HG03095 (cell line): ENCODE data around the gene HDAC9.

ENCODE experiments used
- ATAC-seq: cut with Tn5 transposase; IDR thresholded peaks from one replicate; pipeline ENCODE4 v1.9.1; 2021; ENCODE audit warnings: moderate library complexity; ENCODE audit not compliant: unreplicated experiment

Gene HDAC9

GRCh38 chr7:18653381-18654155 lies 158.0 kb downstream of the HDAC9 start:
- ATAC-seq, result no peak

GRCh38 chr7:18654709-18655108 lies 159.2 kb downstream of the HDAC9 start:
- ATAC-seq, result no peak

GRCh38 chr7:18655506-18655905 lies 160.0 kb downstream of the HDAC9 start:
- ATAC-seq, result no peak

DNA sequence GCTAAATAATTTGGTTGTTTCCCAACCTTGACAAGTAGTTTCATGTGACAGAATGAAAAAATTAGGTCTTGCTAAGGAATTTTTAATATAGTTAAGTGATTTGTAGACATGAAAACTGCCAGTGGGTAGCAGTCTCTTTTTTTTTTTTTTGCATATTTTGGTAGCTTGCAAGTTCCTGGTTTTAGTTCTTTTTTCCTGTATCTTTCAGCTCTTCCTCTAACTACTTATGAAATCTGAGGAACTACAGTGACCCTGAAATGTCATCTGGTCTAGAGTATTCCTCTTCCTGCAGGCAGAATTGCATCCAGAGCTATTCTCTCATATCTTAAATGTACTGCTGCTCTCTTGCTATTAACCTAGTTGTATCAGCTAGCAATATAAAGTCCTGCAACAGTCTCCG lies 160.4 kb downstream of the HDAC9 start:
- ATAC-seq, result no peak

- ATAC-seq, result no peak
These were observed 160.8 kb downstream of the HDAC9 start for GRCh38 chr7:18656362-18656761.

GRCh38 chr7:18659746-18660145 lies 164.2 kb downstream of the HDAC9 start:
- ATAC-seq, result no peak

- no peak for ATAC-seq
These were observed 167.8 kb downstream of the HDAC9 start for GRCh38 chr7:18663321-18663720.

GRCh38 chr7:18666107-18666728 lies 170.7 kb downstream of the HDAC9 start:
- ATAC-seq, result peak; percentile 99

DNA sequence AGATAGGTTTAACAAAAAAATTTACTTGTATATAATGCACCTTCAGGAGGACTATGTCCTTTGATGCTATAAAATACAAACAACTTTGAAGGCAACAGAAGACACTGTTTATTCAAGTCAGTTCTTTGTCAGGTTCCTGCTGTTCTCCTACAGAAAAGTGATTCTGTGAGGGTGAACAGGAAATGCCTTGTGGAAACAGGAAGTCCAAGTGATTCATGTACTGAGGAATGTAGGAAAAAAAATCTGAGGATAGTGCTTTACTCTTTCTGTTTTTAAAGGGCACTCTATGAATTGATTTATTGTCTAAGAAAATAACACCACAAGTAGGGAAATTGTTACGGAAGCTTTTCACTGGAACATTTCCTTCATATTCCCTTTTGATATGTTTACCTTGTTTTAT lies 171.9 kb downstream of the HDAC9 start:
- ATAC-seq, result no peak

DNA sequence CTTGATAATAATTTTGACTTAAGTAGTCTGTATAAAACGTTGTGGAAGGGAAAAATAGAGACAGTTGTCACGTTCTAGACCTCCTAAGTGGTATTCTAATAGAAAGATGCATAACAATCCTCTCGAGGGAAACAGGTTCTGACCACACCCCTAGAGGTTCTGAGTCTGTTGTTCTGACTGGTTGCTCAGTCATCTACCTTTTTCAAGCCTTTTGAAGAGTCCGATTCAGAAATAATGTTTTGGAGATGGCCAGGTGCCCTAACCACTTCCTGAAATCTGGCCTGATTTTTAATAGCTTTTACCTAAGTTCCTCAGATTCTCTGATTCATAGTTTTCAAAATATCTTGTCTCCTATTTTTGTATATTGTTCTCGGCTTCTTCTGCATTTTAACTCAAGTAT lies 175.6 kb downstream of the HDAC9 start:
- ATAC-seq, result no peak

GRCh38 chr7:18675579-18675978 lies 180.0 kb downstream of the HDAC9 start:
- ATAC-seq, result no peak

- no peak for ATAC-seq
These were observed 183.7 kb downstream of the HDAC9 start for GRCh38 chr7:18679261-18679660.

- no peak for ATAC-seq
These were observed 185.0 kb downstream of the HDAC9 start for GRCh38 chr7:18680576-18680975.

GRCh38 chr7:18684916-18685315 lies 189.4 kb downstream of the HDAC9 start:
- no peak for ATAC-seq

GRCh38 chr7:18685971-18686370 lies 190.4 kb downstream of the HDAC9 start:
- no peak for ATAC-seq

GRCh38 chr7:18689551-18689950 lies 194.0 kb downstream of the HDAC9 start:
- ATAC-seq, result no peak

GRCh38 chr7:18693406-18693805 lies 197.9 kb downstream of the HDAC9 start:
- ATAC-seq, result no peak

DNA sequence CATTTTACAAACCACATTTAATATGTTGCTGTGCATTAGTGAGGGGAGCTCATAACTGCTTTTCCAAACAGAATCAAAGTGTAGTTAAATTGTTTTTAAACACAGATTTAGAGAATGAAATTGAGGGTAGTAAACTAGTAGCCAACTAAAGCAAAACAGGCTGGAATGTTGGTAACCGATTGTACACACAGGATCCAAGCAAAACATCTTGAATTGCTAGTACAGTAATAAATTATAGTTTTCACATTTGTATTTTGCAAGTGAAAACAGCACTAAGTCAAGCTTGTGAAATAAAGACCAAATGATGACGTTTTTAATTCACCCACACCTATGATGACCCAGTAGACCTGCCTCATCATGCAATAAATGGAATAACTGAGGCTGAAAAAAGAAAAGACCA lies 198.3 kb downstream of the HDAC9 start:
- ATAC-seq, result no peak

DNA sequence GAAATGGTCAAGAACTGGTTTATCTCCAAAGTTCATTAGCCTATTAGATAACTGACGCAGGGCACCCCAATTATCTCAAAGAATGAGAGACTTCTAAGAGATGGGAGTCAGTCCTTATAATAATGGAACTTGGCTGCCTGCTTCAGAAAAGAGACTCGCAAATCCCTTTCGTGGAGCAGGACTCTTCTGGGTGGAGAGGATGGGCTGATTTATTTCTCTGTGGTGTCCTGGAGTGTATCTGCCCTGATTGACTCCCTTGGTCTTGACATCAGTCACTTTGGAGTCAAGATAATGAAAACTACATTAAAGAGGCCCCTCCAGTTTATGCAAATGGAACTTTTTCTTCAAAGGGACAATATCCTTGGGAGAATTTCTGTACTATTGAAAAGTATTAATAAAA lies 198.9 kb downstream of the HDAC9 start:
- no peak for ATAC-seq

DNA sequence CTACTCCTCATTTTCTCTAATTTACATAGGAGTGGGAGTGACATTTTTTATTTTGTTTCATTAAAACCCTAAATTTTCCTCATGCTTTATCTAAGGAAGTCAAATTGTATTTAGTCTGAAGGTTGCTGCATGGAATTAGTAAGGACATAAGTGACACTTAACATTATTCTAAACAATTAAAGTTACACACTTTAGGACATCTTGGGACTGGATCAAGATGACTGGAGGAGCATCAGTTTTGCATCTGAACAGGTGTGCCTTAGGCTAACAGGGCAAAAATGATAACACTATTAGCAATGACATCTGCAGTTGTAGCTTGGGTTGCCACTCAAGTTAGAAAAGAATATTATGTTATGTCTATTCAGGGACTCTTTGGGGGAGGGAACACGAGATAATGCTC lies 199.4 kb downstream of the HDAC9 start:
- no peak for ATAC-seq

DNA sequence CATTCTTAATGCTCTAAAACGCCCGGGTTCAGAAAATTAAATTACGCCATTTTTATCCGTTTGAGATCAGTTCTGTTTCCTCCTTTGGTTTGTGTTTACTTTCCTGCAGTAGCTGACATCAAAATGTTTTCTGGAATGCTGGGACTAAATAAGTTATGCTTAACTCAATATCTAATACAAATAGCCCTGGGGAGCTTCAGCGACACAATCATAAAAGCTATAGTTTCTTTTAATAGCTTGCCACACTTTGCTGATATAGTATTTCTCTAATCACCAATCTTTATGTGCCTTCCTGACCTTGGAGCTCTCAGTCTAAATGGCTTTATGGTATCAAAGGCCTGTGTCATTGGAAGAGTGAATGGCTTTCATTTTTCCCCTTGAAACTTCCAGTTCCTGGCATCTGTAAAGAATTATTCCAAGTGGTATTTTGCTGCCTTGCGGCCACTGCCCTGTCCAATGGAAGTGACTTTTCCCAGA lies 202.7 kb downstream of the HDAC9 start:
- ATAC-seq, result no peak

DNA sequence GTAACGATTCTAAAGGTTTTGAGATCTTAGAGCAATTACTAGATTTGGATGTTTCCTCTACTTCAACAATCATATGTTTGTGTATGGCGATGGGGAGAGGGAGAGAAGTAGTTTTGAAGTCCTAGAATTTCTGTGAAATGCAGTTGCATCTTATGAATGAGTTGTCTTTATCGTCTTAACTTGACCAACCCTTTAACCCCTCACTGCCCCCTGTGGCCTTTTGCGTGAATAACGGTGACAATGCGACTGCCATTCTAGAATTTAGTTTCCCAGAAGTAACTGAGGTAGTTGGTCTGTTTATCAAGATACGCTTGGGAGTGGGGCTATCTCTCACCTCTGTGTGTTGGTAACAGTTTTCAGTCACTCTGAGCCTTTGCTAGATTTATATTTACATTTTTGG lies 204.6 kb downstream of the HDAC9 start:
- no peak for ATAC-seq
